Esophagus muscularis mucosa (tissue), 4 donors: ENCODE results near the gene BNC2. TPM values are rescaled to one million over a fixed set of nuclear protein-coding genes. Genes with fewer than 3 reads are reported as not detected.

Source experiments
- DNase-seq: peaks from one replicate; pipeline ENCODE4 v3.0.0-alpha.2; 2017; ENCODE audit errors: extremely low spot score
- H3K27ac ChIP-seq, 4 donors: fragments of 200-600 bp; sonication (generic); replicated peaks in 1 of 4; 1 replicate in 3 of 4; 2 replicates in 1 of 4; pipeline ENCODE4 v1.5.1; 2016 to 2019; ENCODE audit warnings: mild to moderate bottlenecking in 1 of 4
- H3K27me3 ChIP-seq, 4 donors: fragments of 200-600 bp; sonication (generic); one replicate each; pipeline versions ENCODE4 v1.5.1 to v1.6.0; 2016 to 2019
- H3K36me3 ChIP-seq, 4 donors: fragments of 200-600 bp; sonication (generic); one replicate each; pipeline ENCODE4 v1.5.1; 2016 to 2019
- H3K4me1 ChIP-seq, 4 donors: fragments of 200-600 bp; sonication (generic); one replicate each; pipeline ENCODE4 v1.5.1; 2016 to 2019
- H3K4me3 ChIP-seq, 4 donors: fragments of 200-600 bp; sonication (generic); 1 replicate in 2 of 4; 2 replicates in 2 of 4; pipeline ENCODE4 v1.5.1; 2016 to 2019; ENCODE audit warnings: mild to moderate bottlenecking in 4 of 4, moderate library complexity in 1 of 4
- H3K9me3 ChIP-seq, 4 donors: fragments of 200-600 bp; sonication (generic); 1 replicate in 3 of 4; 2 replicates in 1 of 4; pipeline ENCODE4 v1.5.1; 2016 to 2019
- EP300 ChIP-seq: sonication (generic); formaldehyde crosslinking; IDR thresholded peaks from one replicate; pipeline ENCODE4 v1.6.1; 2017; ENCODE audit warnings: antibody characterized with exemption
- POLR2A ChIP-seq: fragments of 450-650 bp; IDR thresholded peaks from one replicate; pipeline ENCODE4 v1.6.1; 2017; ENCODE audit warnings: antibody characterized with exemption, moderate library complexity, mild to moderate bottlenecking, low read depth
- POLR2AphosphoS5 ChIP-seq, 2 donors: sonication (generic); formaldehyde crosslinking; IDR thresholded peaks; one replicate each; pipeline ENCODE4 v1.6.1; 2017; ENCODE audit warnings: antibody characterized with exemption in 2 of 2
- WGBS: methylation state at CpG from one replicate; pipeline ENCODE4 v1.1.5; 2018; 5-methylcytosine and 5-hydroxymethylcytosine counted together
- intact Hi-C: fragments of 100-400 bp; cut with DNase I; formaldehyde crosslinking; loops from one replicate; pipeline ENCODE4 v1.15.1; 2023
- total RNA-seq, 4 donors: library from RNA; depleted of rRNA; stranded (reverse); fragments of >200 nt; gene quantifications; one replicate each; pipeline versions ENCODE4 v1.1.0 to v1.2.1, GENCODE V29; 2016
- TF ChIP-seq, protein P1 (sequence below), 3 experiments: fragments of 200-600 bp in 2 of 3; fragments of 450-650 bp in 1 of 3; sonication (generic) in 2 of 3; IDR thresholded peaks; one replicate each; pipeline ENCODE4 v1.5.1; 2017 to 2019; ENCODE audit warnings: antibody characterized with exemption in 3 of 3, mild to moderate bottlenecking in 2 of 3, moderate library complexity in 1 of 3

Gene BNC2
- total RNA-seq, 4 donors from 2014 or later = 95.3 to 138 (median 123) TPM

DNA sequence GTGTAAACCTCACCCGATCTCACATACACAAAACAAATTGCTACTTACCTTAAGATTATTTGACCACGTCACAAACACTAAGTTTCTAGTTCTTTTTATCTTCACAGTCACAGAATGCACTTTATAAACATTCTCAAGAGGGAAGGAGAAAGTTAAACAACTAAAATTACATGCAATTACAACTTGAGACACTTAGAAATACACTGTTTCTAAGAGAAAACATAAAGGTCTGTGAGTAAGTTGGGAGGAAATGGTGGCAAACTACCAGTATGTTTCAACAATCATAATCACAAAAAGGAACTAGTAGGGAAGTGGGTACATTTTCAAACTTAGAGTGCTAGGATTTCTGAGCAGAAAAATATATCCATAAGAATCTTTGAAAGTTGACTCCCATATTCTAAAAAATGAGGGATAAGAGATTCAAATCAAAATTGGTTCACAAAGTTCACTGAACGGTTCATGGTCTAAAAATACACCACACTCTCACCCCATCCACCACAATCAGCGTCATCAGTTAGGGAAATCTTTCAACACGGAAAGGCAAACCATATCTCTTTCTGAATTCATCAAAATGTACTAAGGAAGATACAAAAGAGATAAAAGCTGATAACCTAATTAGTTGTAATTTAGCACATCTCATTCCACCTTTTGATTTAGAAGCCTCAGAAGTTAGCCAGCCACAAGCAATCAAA lies 182.6 kb downstream of the BNC2 start:
- H3K4me1 ChIP-seq = peaks cover 3 to 47% (median 39%) of the 10 kb centered on the region in 4 donors
- no peak overlapping the region for H3K4me3 ChIP-seq
- DNase-seq = no peak
- H3K9me3 ChIP-seq = no peaks in the 10 kb centered on the region
- 62% methylated on average over 5 of the region's 5 CpGs for WGBS
- H3K27ac ChIP-seq = peak overlapping the region in 1 of 4 donors; percentile 27
- H3K27me3 ChIP-seq = no peaks in the 10 kb centered on the region
- TF ChIP-seq POLR2AphosphoS5 (IDR thresholded peaks at IDR 0.05) = no peak
- no peak for TF ChIP-seq EP300
- no peak for TF ChIP-seq POLR2A
- TF ChIP-seq, protein P1, sequence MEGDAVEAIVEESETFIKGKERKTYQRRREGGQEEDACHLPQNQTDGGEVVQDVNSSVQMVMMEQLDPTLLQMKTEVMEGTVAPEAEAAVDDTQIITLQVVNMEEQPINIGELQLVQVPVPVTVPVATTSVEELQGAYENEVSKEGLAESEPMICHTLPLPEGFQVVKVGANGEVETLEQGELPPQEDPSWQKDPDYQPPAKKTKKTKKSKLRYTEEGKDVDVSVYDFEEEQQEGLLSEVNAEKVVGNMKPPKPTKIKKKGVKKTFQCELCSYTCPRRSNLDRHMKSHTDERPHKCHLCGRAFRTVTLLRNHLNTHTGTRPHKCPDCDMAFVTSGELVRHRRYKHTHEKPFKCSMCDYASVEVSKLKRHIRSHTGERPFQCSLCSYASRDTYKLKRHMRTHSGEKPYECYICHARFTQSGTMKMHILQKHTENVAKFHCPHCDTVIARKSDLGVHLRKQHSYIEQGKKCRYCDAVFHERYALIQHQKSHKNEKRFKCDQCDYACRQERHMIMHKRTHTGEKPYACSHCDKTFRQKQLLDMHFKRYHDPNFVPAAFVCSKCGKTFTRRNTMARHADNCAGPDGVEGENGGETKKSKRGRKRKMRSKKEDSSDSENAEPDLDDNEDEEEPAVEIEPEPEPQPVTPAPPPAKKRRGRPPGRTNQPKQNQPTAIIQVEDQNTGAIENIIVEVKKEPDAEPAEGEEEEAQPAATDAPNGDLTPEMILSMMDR (IDR thresholded peaks at IDR 0.05) = no peak
- H3K36me3 ChIP-seq = no peaks in the 10 kb centered on the region
- intact Hi-C loops = no loop called here

DNA sequence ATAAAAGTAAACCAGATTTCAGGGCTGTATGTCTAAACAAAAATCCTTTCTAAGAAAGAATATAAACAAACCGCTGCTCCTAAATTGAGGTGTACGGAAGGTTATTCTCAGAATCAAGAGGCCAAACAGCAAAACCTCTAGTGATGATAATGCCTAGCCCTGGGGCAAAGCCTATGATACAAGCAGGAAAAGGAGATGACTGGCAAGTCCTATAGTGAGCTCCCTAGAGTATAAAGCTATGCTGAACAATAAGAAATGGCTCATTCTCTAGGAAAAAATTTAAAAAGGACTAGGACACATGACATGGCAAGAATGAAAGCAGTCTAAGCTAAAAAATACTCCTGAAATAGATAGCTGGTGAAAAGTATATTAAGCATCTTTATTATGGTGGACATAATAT lies 187.1 kb downstream of the BNC2 start:
- Histone ChIP-seq H3K4me1 (peaks cover 0 to 59% (median 51%) of the 10 kb centered on the region in 4 donors), H3K27ac (no peak overlapping the region), H3K4me3 (no peak overlapping the region), H3K36me3 (no peaks in the 10 kb centered on the region), H3K9me3 (no peaks in the 10 kb centered on the region), H3K27me3 (no peaks in the 10 kb centered on the region)
- WGBS = 64% methylated on average over 2 of the region's 2 CpGs
- DNase-seq = no peak
- TF ChIP-seq POLR2A (no peak), EP300 (no peak), POLR2AphosphoS5 (IDR thresholded peaks at IDR 0.05) (no peak)
- TF ChIP-seq, protein P1 (IDR thresholded peaks at IDR 0.05) = no peak
- intact Hi-C loops = no loop called here

DNA sequence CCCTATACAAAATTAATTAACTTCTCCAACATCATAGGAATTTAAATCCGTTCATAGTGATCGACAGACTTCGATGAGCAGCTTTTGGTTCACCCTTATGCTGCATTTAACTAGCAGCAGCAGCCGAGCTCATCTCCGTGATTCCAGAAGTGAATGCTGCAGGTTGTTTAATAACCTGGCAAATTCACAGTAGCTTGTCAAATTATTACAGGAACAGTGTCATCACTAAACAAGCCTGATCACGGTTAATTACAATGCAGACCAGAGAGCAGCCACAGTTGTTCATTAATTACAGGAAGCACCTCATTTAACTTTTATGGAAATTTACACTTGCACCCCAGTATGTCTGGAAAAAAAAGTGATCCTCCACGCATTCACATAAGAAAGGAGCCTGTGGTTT lies 188.2 kb downstream of the BNC2 start:
- H3K36me3 ChIP-seq = no peaks in the 10 kb centered on the region
- H3K4me3 ChIP-seq = no peak overlapping the region
- H3K27ac ChIP-seq = peak overlapping the region in 1 of 4 donors; percentile 48
- no peaks in the 10 kb centered on the region for H3K27me3 ChIP-seq
- intact Hi-C loops = no loop called here
- no peaks in the 10 kb centered on the region for H3K9me3 ChIP-seq
- peaks cover 0 to 49% (median 40%) of the 10 kb centered on the region in 4 donors for H3K4me1 ChIP-seq
- no peak for DNase-seq
- TF ChIP-seq POLR2AphosphoS5 (IDR thresholded peaks at IDR 0.05) (no peak), POLR2A (no peak), EP300 (no peak)
- TF ChIP-seq, protein P1 (IDR thresholded peaks at IDR 0.05) = no peak
- WGBS = 72% methylated on average over 4 of the region's 7 CpGs

DNA sequence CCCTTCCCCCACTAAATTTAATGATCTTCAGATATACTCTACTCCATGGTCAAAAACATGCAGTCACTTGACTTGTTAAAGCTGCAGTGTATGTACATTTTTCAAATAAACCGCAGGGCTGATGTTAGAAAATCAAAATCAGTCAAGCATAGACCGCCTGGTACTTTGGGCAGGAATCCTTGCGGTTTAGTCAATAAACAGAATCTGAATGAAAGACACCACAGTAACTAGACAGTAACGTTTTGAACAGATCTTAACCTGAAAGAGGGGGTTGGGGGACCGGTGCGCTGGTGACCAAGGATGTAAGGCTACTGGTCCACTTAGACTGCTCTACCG lies 188.8 kb downstream of the BNC2 start:
- Histone ChIP-seq H3K4me1 (peaks cover 0 to 48% (median 39%) of the 10 kb centered on the region in 4 donors), H3K27me3 (no peaks in the 10 kb centered on the region), H3K27ac (peak overlapping the region in 1 of 4 donors; percentile 48), H3K9me3 (no peaks in the 10 kb centered on the region), H3K4me3 (no peak overlapping the region), H3K36me3 (no peaks in the 10 kb centered on the region)
- WGBS = 84% methylated on average over 7 of the region's 7 CpGs
- intact Hi-C loops = no loop called here
- no peak for DNase-seq
- TF ChIP-seq, protein P1 (IDR thresholded peaks at IDR 0.05) = no peak
- TF ChIP-seq POLR2AphosphoS5 (IDR thresholded peaks at IDR 0.05) (no peak), POLR2A (no peak), EP300 (no peak)
